A172 (cell line): Measurements from ENCODE around the gene LOXHD1. TPM values are rescaled to one million over a fixed set of nuclear protein-coding genes. Genes with fewer than 3 reads are reported as not detected.

Experiments used
- DNase-seq: peaks from one replicate; pipeline ENCODE4 v3.0.0-alpha.2; 2015; ENCODE audit warnings: low spot score
- total RNA-seq: library from RNA; depleted of rRNA; stranded (reverse); fragments of >200 nt; shearing (Covaris generic); gene quantifications from 2 replicates; pipeline ENCODE4 v1.2.3, GENCODE V29; 2014; rRNA removed

Gene LOXHD1
- not detected in 2 replicates for total RNA-seq

DNA sequence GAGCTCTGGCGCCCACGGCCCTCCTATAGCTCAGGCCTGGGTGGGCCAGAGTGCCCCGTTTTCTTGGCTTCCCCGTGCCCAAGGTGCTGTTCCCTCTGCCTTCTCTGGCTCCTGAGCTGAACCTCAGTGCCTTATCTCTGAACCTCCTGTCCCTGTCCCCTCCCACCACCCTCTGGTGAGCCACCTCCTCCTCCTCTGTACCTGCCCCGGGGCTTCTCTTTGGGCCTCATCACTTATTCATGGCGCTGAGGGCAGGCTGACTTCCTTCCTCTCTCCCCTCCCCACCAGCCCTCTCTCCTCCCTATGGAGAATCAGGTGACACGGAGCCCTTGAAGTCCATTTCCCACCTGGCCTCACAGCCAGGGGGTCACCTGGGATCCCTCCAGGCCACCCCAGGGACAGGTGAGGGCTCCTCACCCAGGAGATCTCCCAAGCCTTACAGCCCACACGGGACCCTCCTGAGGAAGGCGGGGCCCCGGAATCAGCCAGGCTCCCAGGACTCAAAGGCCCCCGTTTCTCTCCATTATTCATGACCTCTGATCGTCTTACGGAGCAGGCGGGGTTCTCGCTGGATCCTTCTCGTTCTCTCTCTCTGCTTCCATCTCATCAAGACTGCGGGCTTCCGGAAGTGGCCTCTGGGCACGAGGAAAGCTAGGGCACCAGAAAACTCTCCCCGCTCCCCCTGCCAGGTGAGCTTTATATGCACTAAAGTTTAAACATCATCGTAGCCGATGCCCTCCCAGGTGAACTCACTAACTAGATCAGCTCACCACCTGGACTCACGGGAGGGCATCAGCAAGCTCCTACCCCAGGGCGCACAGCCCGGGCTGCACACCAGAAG is at the start of gene LOXHD1:
TSS of gene LOXHD1 (minus strand) at position 106 of the 841 bp plus-strand sequence. CDS start 187 bp downstream, outside the sequence.
- DNase-seq = no peak

- DNase-seq = no peak
These were observed 48.5 kb upstream of the LOXHD1 start for GRCh38 chr18:46705521-46705920.

DNA sequence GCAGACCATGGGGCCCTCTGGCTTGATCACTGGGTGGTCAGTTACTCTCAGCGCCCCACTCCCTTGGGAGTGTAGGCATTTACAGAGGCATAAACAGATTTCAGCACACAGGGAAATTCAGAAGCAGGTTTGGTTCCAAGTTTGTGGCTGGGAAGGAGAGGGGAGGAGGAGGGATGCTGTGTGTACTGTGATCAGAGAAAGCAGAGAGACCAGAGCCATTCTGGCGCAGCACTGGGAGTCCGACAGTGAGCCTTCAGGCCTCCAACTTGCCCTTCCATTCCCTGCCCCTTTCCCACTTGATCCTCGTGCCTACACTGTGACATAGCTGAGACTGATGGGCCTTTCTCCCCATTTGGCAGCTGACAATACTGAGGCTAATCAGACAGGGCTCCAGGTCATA is 47.8 kb upstream of the LOXHD1 start:
- DNase-seq = no peak

DNA sequence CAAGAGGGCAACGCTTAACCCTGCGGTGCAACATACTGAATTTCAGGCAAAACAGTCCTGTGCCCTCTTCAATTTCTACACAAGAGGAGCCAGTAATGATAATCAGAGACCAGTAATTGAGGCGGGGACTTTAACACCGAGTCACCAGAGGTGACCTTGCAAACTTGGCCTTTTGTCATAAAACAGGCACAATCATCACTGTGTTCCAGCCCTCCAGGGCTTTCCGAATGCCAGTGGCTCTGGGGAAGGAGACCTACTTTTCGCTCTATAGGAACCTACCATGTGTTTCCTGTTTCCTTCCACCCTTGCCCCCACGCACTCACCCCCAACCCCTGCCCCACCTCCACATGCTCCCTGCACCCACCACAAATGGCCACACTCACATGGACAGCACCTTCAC is 47.2 kb upstream of the LOXHD1 start:
- no peak for DNase-seq

- no peak for DNase-seq
These were observed 45.5 kb upstream of the LOXHD1 start for GRCh38 chr18:46702471-46702870.

- DNase-seq = no peak
These were observed 43.2 kb upstream of the LOXHD1 start for GRCh38 chr18:46700066-46700824.

GRCh38 chr18:46696702-46697101 is 39.7 kb upstream of the LOXHD1 start:
- DNase-seq = no peak

DNA sequence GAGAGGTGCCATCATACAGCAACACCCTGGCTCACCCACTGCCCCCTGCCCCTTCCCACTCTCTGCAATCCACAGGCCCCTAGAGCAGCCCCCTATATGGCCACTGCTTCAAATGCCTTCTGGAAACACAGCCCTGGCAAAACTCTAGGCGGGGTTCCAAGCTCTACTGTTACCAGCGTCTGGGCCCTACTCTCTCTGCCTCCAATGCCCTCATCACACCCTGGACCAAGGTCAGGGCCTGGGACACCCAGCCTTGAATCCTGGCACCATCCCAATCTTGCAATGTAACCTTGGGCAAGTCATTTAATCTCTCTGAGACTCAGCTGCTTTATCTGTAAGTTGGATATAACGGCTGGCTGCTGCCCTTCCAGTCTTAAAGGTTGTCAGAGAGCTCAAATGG is 39.2 kb upstream of the LOXHD1 start:
- DNase-seq = no peak

GRCh38 chr18:46693996-46694395 is 37.0 kb upstream of the LOXHD1 start:
- no peak for DNase-seq

DNA sequence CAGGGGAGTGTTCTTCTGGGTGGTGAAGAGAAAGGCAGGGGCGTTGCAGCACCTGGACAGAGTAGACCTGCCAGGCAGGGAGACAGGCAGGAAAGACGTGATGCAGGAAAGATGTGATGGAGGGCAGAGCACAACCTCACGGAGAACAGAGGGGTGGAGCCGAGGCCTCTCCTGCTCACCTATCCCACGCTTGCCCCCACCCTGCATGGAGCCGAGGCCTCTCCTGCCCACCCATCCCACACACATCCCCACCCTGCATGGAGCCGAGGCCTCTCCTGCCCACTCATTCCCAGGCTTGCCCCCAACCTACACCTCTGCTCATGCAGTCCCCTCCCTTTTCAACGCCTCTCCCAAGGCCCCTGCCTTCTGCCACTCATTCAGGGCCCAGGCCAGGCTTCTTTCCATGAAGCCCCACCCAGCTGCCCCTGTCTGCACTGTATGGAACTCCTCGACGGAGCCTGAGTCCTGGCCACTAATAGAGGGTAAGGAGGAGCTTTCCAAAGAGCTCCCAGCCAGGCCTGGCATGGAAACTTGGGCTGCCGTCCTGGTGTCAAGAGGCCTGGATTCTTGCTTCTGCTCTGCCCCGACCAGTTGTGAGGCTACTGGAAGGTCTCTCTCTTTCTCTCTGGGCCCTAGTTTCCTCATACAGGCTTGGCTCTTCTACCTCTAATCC is 32.0 kb upstream of the LOXHD1 start:
- no peak for DNase-seq

DNA sequence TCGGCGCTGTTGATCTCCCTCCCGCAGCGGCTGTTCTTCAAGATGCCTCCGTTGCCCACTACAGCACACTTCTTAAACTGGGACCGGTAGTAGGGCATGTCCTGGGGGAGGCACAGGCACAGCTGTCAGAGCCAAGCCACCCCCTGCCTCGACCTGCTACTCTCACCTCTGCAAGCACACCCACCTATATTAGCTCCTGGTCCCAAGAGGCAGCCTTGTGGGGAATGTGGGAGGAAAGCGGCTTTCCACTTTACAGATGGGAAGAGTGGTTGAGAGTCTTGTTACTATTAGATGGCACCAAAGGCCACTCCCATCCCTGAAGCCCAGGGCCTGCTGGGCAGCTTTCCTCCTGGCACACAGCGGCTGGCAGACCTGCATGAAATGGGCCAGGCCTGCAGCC is 29.2 kb upstream of the LOXHD1 start:
- DNase-seq = no peak

DNA sequence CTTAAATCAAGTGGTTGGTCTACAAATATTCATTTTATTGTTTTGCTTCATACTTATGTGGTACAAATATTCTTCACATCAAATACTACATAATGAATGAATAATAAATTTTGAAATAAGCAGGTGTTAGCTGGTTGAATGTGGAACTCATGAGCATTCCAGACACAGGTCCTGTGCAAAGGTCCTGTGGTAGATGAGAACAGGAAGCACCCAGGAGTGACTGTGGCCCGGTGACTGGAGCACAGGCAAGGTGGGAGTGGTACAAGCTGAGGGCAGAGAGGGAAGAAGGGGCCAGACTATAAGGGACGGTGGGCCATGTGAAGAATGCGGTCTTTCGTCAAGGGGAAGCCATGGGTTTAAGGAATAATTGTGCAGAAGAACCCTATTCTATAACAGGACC is 26.2 kb upstream of the LOXHD1 start:
- DNase-seq = no peak

DNA sequence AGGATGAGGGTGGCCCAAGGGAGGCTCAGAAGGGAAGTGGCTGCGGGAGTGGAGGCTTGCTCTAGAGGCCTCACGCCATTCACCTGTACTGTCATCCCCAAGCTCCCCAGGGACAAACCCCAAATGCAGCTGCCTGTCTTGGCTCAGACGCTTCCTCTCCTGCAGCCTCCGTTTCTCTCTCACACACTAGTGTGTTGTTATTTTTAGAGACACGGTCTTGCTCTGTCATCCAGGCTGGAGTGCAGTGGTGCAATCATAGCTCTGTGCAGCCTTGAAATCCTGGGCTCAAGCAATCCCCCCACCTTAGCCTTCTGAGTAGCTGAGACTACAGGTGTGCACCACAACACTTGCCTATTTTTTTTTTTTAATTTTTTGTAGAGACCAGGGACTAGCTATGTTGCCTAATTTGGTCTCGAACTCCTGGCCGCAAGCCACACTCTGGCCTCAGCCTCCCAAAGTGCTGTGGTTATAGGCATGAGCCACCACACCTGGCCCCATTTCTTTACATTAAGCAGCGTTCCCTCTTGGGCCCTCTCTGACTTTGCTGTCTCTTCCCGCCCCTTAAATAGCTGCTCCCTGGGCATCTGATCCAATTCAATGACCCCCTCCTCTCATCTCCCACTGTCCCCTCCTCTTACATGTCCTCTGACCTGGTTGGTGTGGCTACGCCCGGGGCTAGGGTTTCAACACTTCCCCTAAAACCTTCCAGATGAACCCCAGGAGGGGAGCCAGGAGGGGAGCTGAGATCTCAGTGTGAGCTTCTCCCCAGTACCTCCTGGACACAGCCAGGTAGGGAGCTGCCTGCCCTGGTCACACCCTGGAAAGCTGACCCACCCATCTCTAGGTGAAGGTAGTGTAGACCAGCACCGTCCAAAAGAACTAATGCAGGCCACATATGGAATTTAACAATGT is 24.0 kb upstream of the LOXHD1 start:
- DNase-seq = no peak

DNA sequence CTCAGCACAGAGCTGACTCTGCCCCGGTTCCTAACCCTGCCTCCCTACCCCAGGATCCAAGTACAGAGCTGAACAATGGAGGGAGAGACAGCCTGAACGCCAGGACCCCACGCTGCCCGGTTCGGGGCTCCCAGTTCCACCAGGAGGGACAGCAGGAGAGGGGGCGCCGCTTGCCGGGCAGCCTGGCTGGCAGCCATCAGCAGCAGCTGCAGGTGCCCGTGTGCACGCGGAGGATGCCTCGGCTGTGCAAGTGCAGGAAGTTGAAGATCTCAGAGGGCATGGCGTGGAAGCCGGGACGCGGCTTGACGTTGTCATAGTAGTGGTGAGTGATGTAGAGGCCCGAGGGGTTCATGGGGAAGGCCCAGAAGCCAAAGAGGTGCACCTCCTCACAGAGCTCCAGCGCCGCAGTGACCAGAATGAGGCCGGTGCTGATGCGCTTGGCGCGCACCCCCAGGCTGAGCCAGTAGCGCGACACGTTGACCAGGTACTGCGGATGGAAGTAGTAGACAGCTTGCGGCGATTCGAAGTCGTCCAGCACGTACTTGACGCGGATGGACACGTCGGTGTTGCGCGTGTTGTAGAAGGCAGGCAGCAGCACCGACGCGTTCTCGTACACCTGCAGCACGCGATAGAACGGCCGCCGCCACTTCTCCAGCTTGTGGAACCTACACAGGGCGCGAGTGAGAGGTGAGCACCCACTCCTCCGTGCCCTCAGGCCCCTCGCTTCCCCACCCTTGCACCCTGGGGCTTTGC is 23.0 kb upstream of the LOXHD1 start:
- DNase-seq = no peak

DNA sequence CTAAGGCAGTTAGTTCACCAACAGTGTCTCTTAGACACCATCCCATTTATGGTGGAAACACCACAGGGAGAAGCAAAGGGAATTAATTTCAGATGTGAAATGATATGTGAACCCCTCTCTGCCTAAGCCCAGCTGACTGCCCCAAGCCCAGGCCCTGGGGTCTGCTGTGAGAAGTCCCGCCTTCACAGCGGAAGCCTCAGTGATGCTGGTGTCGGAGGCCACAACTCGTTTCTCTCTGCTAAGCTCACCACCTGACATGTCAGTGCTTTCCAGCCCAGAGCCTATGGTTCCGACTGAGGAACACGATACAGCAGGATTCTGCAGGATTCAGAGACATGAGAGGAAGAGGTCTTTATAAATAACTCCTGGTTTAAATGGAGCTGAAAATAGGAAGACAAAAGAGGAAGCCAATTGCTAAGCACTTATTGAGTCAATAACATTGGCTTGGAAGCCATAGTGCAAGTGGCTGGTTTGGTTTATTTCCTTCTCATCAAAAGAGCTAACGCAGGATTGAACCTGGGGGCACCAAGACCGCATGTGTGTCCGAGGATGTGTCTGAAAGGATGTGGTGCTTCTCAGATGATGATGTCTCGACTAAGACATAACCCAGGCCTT is 21.9 kb upstream of the LOXHD1 start:
- no peak for DNase-seq

DNA sequence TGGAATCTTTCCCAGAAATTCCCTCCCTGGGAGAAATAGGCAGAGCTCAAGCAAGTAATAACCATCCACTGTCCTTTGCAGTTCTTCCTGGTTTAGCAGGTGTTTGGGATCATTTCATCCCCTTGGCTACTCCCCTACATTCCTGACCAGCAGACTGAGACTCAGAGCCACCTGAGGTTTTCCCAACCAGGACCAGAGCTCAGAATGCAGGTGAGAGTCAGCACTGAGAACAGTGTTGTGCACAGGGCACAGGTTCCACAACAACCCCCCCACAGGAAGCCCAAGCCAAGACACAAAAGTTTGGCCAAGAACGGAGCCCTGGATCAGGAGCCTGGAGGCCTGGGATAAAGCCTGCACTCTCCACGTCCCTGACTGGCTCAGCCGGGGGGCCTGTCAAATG is 21.0 kb upstream of the LOXHD1 start:
- DNase-seq = no peak

DNA sequence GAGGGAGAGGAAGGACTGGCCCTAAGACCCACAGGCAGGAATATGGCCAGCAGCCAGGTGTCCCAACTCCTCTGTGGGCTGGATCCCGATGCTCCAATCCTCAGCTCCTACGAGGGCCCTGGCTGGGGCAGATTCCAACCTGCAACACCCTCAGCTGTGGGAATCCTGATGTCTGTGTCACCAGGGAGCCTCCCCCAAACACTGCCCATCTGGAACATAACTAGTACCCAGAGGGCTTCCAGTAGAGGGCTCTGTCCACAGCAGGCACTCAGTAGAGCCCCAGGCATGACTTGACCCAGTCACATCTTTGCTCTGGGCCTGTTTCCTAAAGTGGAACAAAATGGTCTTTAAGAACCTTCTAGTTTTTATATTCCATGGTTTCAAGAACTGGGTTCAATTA is 20.6 kb upstream of the LOXHD1 start:
- peak; percentile 3 for DNase-seq

DNA sequence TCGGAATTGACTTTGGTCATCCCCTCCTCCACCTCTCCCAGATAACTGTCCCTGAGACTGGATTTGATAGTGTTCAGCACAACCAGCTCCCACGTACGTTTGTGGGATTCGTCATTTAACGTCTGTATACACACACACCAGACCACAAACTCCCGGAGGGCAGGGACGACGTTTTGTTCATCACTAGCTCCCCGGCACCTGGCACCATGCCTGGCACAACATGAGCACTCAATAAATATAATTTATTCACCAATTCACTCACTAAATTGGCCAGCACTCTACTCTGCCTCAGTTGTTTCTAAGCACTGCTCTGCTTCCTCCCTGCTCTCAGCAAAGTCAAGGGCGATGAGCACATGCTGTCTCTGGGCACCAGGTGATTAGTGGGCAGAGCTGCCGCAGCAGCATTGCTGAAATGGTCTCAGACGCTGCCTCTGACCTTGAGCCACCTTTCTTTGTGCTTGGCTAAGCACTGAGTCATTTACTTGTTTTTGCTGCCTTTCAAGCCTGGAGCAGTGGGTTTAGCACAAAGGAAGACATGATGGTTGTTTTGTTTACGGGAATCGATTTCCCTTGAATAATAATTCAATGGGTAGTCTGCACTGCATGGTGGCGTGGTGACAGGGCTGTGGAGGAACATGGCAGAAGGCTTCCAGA is 19.3 kb upstream of the LOXHD1 start:
- DNase-seq = peak; percentile 32

DNA sequence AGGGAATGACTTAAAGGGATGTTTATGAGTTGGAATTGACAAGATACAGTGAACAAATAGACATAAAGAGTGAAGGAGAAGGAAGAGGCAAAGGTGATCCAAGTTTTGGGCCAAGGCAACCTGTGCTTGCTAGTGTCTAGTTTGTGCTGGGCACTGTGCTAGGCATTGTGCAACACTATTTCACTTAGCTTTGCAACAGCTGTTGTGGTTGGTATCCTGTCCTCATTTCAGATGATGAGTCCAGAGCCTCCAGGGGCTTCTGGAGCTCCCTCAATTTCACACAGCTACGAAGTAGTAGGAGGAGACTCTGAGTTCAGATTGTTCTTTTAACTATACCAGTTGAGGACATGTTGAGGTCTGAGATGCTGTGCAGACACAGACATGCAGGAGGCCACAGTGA is 18.1 kb upstream of the LOXHD1 start:
- DNase-seq = no peak
